T-cell (primary cell): ENCODE results near the gene PNKD. TPM values are rescaled to one million over a fixed set of nuclear protein-coding genes. Genes with fewer than 3 reads are reported as not detected.
A peak's percentile ranks its signal among the peaks of the same experiment; 100 is the strongest.

ENCODE experiments used
- ATAC-seq, 4 experiments: fragments of 200-7000 bp in 3 of 4; fragments of 150-1000 bp in 1 of 4; cut with Tn5 transposase; replicated peaks in 1 of 4; 1 replicate in 3 of 4; 2 replicates in 1 of 4; pipeline ENCODE4 v1.10.0; 2021; ENCODE audit warnings: moderate library complexity in 3 of 4, mild to moderate bottlenecking in 2 of 4, moderate number of reproducible peaks in 1 of 4
- CTCF ChIA-PET, 2 donors: fragments of 300-600 bp; sonication (Branson Sonifier 250); formaldehyde crosslinking; loops; one replicate each; lab custom pipeline; 2022; ENCODE audit warnings: antibody characterized with exemption in 2 of 2; lab: Charles Lee
- POLR2A ChIA-PET, 2 donors: fragments of 300-600 bp; sonication (Branson Sonifier 250); formaldehyde crosslinking; loops; one replicate each; lab custom pipeline; 2022; ENCODE audit warnings: antibody characterized with exemption in 2 of 2; lab: Charles Lee
- DNase-seq, 35 experiments: peaks; one replicate each; pipeline versions ENCODE4 v3.0.0 to v3.0.0-alpha.2; 2013 to 2023
- H3K27ac ChIP-seq: one replicate; pipeline ENCODE4 v1.5.1; 2013; ENCODE audit warnings: low read length
- H3K27me3 ChIP-seq, 2 experiments: replicated peaks in 1 of 2; 1 replicate in 1 of 2; 2 replicates in 1 of 2; pipeline versions ENCODE4 v1.6.1 to v1.7.0; 2013; ENCODE audit warnings: low read length in 1 of 2, mixed read lengths in 1 of 2; ENCODE audit not compliant: control insufficient read depth in 2 of 2, insufficient read depth in 2 of 2; ENCODE audit errors: extremely low read depth in 1 of 2
- H3K36me3 ChIP-seq, 2 donors: 1 replicate in 1 of 2; 2 replicates in 1 of 2; pipeline versions ENCODE4 v1.6.1 to v1.7.0; 2013; ENCODE audit warnings: low read length in 1 of 2; ENCODE audit not compliant: control insufficient read depth in 2 of 2, insufficient read depth in 1 of 2; ENCODE audit errors: extremely low read depth in 1 of 2
- H3K4me1 ChIP-seq, 2 experiments: 1 replicate in 1 of 2; 2 replicates in 1 of 2; pipeline versions ENCODE4 v1.6.1 to v1.7.0; 2013; ENCODE audit warnings: low read length in 2 of 2, mixed read lengths in 1 of 2; ENCODE audit not compliant: insufficient read depth in 2 of 2, control insufficient read depth in 1 of 2; ENCODE audit errors: extremely low read depth in 1 of 2
- H3K4me3 ChIP-seq, 2 donors: 1 replicate in 1 of 2; 2 replicates in 1 of 2; pipeline versions ENCODE4 v1.5.1 to v1.7.0; 2013; ENCODE audit warnings: mild to moderate bottlenecking in 2 of 2, low read length in 1 of 2, moderate library complexity in 1 of 2; ENCODE audit not compliant: control insufficient read depth in 1 of 2; ENCODE audit errors: extremely low read depth in 1 of 2
- H3K9me3 ChIP-seq: 2 replicates; pipeline ENCODE4 v1.7.0; 2013
- H3K27ac Mint-ChIP-seq, 2 donors: one replicate each; pipeline ENCODE4 v1.8.0; 2020 to 2021; ENCODE audit warnings: mild to moderate bottlenecking in 2 of 2, mixed read lengths in 2 of 2
- H3K27me3 Mint-ChIP-seq, 2 donors: one replicate each; pipeline ENCODE4 v1.8.0; 2021 to 2022; ENCODE audit warnings: mixed read lengths in 2 of 2
- H3K36me3 Mint-ChIP-seq: one replicate; pipeline ENCODE4 v1.8.0; 2021; ENCODE audit warnings: mixed read lengths
- H3K4me1 Mint-ChIP-seq, 3 donors: one replicate each; pipeline ENCODE4 v1.8.0; 2020 to 2022; ENCODE audit warnings: mixed read lengths in 3 of 3, mild to moderate bottlenecking in 1 of 3
- H3K4me3 Mint-ChIP-seq, 3 donors: one replicate each; pipeline ENCODE4 v1.8.0; 2020 to 2022; ENCODE audit warnings: mild to moderate bottlenecking in 3 of 3, mixed read lengths in 3 of 3, moderate library complexity in 3 of 3
- H3K9me3 Mint-ChIP-seq, 3 donors: one replicate each; pipeline ENCODE4 v1.8.0; 2020 to 2022; ENCODE audit warnings: mixed read lengths in 3 of 3
- WGBS: methylation state at CpG from one replicate; pipeline ENCODE4 v1.1.5; 2013; ENCODE audit warnings: missing lambda C conversion rate; ENCODE audit not compliant: insufficient coverage; 5-methylcytosine and 5-hydroxymethylcytosine counted together
- total RNA-seq, 35 experiments: library from RNA in 6 of 35; stranded (reverse) in 6 of 35; fragments of 120-200 nt in 1 of 35; gene quantifications; one replicate each; pipeline versions ENCODE4 v1.2.1 to v1.2.4 and lab custom pipeline; 2013 to 2026

Gene PNKD
- total RNA-seq, 5 donors from 2014 or later (not counting 1 experiment from before 2014, with no cell fraction given), result 17.4 to 33.1 (median 30.6) TPM

DNA sequence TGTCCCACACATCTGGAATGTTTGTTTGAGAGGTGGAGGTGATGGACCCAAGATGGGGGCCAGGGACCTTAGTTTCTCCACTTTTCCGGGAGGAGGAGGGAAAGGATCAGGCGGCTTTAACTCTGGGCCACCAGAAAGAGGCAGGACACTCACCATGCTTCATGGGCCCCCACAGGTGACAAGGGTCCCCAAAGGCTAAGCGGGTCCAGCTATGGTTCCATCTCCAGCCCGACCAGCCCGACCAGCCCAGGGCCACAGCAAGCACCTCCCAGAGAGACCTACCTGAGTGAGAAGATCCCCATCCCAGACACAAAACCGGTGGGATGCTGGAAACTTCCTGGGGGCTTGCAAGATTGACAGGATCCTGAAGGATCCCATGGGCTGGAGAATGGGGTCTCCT is 112.5 kb downstream of the PNKD start:
- ChIA-PET POLR2A (no interaction called here), CTCF (no interaction called here)
- no peak for ATAC-seq
- DNase-seq, result no peak
- no peaks in the 10 kb centered on the region for H3K36me3 ChIP-seq
- Mint-ChIP-seq H3K36me3 (no peaks in the 10 kb centered on the region), H3K27ac (no peak overlapping the region), H3K4me1 (peaks cover 5 to 11% (median 9%) of the 10 kb centered on the region in 3 donors), H3K9me3 (no peaks in the 10 kb centered on the region), H3K4me3 (no peak overlapping the region), H3K27me3 (peaks cover 0 to 5% of the 10 kb centered on the region in 2 donors)
- no peaks in the 10 kb centered on the region for H3K9me3 ChIP-seq
- H3K27me3 ChIP-seq, result peaks cover 0 to 20% of the 10 kb centered on the region in 2 experiments
- peaks cover 0 to 14% of the 10 kb centered on the region in 2 experiments for H3K4me1 ChIP-seq
- H3K27ac ChIP-seq, result no peak overlapping the region
- 81% methylated on average over 2 of the region's 6 CpGs for WGBS
- H3K4me3 ChIP-seq, result no peak overlapping the region

DNA sequence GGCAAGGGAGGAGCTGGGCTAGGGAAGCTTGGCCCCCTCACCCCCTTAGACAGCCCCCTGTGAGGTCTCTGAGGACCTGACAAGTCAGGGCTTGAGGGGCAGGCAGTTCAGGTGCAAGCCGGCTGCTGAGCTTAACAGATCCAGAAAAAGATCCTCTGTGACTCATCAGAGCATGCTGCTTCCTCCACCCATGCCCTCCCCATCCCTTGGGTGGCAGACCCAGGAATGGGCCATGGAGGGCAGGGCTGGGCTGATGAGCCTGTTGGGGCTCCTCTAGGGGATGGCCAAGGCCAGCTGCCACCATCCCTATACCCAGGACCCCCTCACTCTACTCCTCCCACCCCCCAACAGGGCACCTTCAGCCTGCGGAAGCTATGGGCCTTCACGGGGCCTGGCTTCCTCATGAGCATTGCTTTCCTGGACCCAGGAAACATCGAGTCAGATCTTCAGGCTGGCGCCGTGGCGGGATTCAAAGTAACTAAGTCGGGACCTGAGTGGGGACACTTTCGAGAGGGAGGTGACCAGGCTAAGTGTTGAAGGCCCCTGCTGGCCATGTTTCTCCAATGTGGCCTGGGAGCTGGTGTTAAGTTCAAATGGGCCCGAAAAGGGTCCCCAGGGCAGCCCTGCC is 113.7 kb downstream of the PNKD start:
- Mint-ChIP-seq H3K27me3 (peaks cover 0 to 5% of the 10 kb centered on the region in 2 donors), H3K4me1 (peaks cover 5 to 11% (median 9%) of the 10 kb centered on the region in 3 donors), H3K4me3 (no peak overlapping the region), H3K9me3 (no peaks in the 10 kb centered on the region), H3K36me3 (no peaks in the 10 kb centered on the region), H3K27ac (no peak overlapping the region)
- Histone ChIP-seq H3K4me1 (peaks cover 0 to 16% of the 10 kb centered on the region in 2 experiments), H3K9me3 (no peaks in the 10 kb centered on the region), H3K4me3 (no peak overlapping the region), H3K27ac (no peak overlapping the region), H3K27me3 (peaks cover 0 to 27% of the 10 kb centered on the region in 2 experiments), H3K36me3 (no peaks in the 10 kb centered on the region)
- CTCF ChIA-PET, result interaction anchor here in 1 of 2 donors (0.7 kb wide), 1 partner anchor 23 kb away, joined by 3 read pairs; no protein-coding TSS in a partner anchor
- DNase-seq, result no peak
- WGBS, result 89% methylated on average over 8 of the region's 10 CpGs
- POLR2A ChIA-PET, result no interaction called here
- no peak for ATAC-seq

DNA sequence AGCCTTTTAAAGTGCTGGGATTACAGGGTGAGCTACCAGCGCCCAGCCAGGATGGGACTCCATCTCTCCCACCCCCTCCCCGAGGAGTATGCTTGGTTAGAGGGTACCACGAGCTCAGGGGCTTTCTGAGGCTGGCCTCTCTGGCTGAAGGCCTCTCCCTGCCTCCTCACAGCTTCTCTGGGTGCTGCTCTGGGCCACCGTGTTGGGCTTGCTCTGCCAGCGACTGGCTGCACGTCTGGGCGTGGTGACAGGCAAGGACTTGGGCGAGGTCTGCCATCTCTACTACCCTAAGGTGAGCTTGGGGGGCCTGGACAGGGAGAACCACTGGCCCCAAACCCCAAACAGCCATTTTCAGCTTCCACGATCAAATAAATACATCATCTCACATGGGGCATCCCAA is 114.7 kb downstream of the PNKD start:
- POLR2A ChIA-PET, result interaction anchor here in 1 of 2 donors (0.5 kb wide), 1 partner anchor 11 kb away, joined by 8 read pairs; no protein-coding TSS in a partner anchor
- peaks cover 0 to 27% of the 10 kb centered on the region in 2 experiments for H3K27me3 ChIP-seq
- peaks cover 0 to 16% of the 10 kb centered on the region in 2 experiments for H3K4me1 ChIP-seq
- Mint-ChIP-seq H3K36me3 (no peaks in the 10 kb centered on the region), H3K27me3 (peaks cover 0 to 5% of the 10 kb centered on the region in 2 donors), H3K4me1 (peaks cover 5 to 11% (median 9%) of the 10 kb centered on the region in 3 donors), H3K27ac (no peak overlapping the region), H3K9me3 (no peaks in the 10 kb centered on the region), H3K4me3 (no peak overlapping the region)
- WGBS, result 94% methylated on average over 4 of the region's 9 CpGs
- ATAC-seq, result no peak
- DNase-seq, result no peak
- no peaks in the 10 kb centered on the region for H3K36me3 ChIP-seq
- H3K27ac ChIP-seq, result no peak overlapping the region
- no peak overlapping the region for H3K4me3 ChIP-seq
- CTCF ChIA-PET, result no interaction called here
- H3K9me3 ChIP-seq, result no peaks in the 10 kb centered on the region

- Mint-ChIP-seq H3K27ac (no peak overlapping the region), H3K9me3 (no peaks in the 10 kb centered on the region), H3K27me3 (peaks cover 0 to 5% of the 10 kb centered on the region in 2 donors), H3K4me3 (peak overlapping the region in 1 of 3 donors; percentile 51), H3K4me1 (peaks cover 5 to 9% (median 8%) of the 10 kb centered on the region in 3 donors), H3K36me3 (no peaks in the 10 kb centered on the region)
- Histone ChIP-seq H3K4me3 (no peak overlapping the region), H3K9me3 (no peaks in the 10 kb centered on the region), H3K27ac (no peak overlapping the region), H3K36me3 (no peaks in the 10 kb centered on the region), H3K4me1 (peaks cover 0 to 14% of the 10 kb centered on the region in 2 experiments), H3K27me3 (peaks cover 0 to 27% of the 10 kb centered on the region in 2 experiments)
- 83% methylated on average over 14 of the region's 23 CpGs for WGBS
- peak in 1 of 4 experiments; percentile 17 for ATAC-seq
- ChIA-PET CTCF (interaction anchor here in 1 of 2 donors (0.6 kb wide), 1 partner anchor 23 kb away, joined by 5 read pairs; no protein-coding TSS in a partner anchor), POLR2A (no interaction called here)
- DNase-seq, result no peak
These were observed 116.4 kb downstream of the PNKD start for GRCh38 chr2:218386505-218387368.

DNA sequence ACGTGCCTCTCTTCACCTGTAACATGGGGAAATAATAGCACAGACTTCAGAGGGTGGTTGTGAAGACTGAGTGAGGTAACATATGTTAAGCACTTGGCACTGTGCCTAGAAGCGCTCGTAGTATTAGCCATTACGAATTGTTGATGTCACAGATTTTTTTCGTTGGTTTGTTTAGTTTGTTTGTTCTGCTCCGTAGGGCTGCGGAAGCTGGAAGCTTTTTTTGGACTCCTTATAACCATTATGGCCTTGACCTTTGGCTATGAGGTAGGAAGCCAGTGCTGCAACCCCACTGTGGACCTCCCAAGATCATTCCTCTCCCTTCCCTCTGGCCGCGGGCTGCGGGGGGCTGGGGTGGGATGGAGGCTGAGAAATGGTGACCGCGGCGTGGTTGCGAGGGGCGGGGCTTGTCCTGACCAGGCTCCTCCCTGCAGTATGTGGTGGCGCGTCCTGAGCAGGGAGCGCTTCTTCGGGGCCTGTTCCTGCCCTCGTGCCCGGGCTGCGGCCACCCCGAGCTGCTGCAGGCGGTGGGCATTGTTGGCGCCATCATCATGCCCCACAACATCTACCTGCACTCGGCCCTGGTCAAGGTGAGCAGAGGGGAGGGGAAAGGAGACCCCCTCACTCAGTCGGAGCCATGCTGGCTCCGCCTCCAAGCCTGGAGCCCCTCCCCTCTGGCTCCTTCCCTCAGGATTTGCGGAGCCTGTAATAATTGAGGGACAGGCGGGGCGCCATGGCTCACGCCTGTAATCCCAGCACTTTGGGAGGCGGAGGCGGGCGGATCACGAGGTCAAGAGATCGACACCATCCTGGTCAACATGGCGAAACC is 117.3 kb downstream of the PNKD start:
- Histone ChIP-seq H3K27ac (no peak overlapping the region), H3K4me3 (peak overlapping the region in 1 of 2 donors; percentile 9), H3K9me3 (no peaks in the 10 kb centered on the region), H3K36me3 (no peaks in the 10 kb centered on the region), H3K27me3 (peaks cover 0 to 21% of the 10 kb centered on the region in 2 experiments), H3K4me1 (peaks cover 0 to 11% of the 10 kb centered on the region in 2 experiments)
- ChIA-PET POLR2A (no interaction called here), CTCF (interaction anchor here in 1 of 2 donors (0.6 kb wide), 1 partner anchor 24 kb away, joined by 5 read pairs; no protein-coding TSS in a partner anchor)
- WGBS, result 58% methylated on average over 6 of the region's 38 CpGs
- H3K27me3 Mint-ChIP-seq, result peaks cover 0 to 5% of the 10 kb centered on the region in 2 donors
- no peaks in the 10 kb centered on the region for H3K36me3 Mint-ChIP-seq
- peak overlapping the region; percentile 8 to 51 (median 46) for H3K4me3 Mint-ChIP-seq
- peaks cover 5 to 9% (median 7%) of the 10 kb centered on the region in 3 donors for H3K4me1 Mint-ChIP-seq
- peak; percentile 36 to 89 (median 45) for ATAC-seq
- H3K9me3 Mint-ChIP-seq, result no peaks in the 10 kb centered on the region
- no peak overlapping the region for H3K27ac Mint-ChIP-seq
- peak in 5 of 35 experiments; percentile 33 to 65 (median 52) for DNase-seq
